Measurements from ENCODE around the gene PLK3. TPM values are rescaled to one million over a fixed set of nuclear protein-coding genes. Genes with fewer than 3 reads are reported as not detected.
A peak's percentile ranks its signal among the peaks of the same experiment; 100 is the strongest.

Gene PLK3
- polyA plus RNA-seq, 1 experiment, result 14.2 TPM

GRCh38 chr1:44777969-44778635 is 22.1 kb upstream of the PLK3 start:
- POLR2A ChIA-PET, result interaction anchor here (1.0 kb wide), 1 partner anchor 41 kb away, joined by 3 read pairs; no protein-coding TSS in a partner anchor
- H3K27me3 ChIP-seq (ENCODE audit: control insufficient read depth, insufficient read depth, low read length), result no peaks in the 10 kb centered on the region
- no peak for TF ChIP-seq CTCF (IDR thresholded peaks at IDR 0.05; ENCODE audit: low read depth, low read length)
- H3K27ac ChIP-seq (ENCODE audit: low read depth, low read length), result peak overlapping the region; percentile 21
- CTCF ChIA-PET, result interaction anchor here (0.8 to 1.3 kb wide), 4 partner anchors 7 to 236 kb away, joined by 3 to 4 read pairs (median 3); partner anchors contain the start of gene PLK3
- no peak for DNase-seq (ENCODE audit: low read depth, low spot score)
- peak overlapping the region; percentile 92 for H3K4me3 ChIP-seq (ENCODE audit: low read depth, low read length)
- no peaks in the 10 kb centered on the region; the same call in 1 of the 2 replicates for H3K9me3 ChIP-seq (ENCODE audit: control insufficient read depth, insufficient read depth, low read length)

- no peak for DNase-seq (ENCODE audit: low read depth, low spot score)
- CTCF ChIA-PET, result interaction anchor here (1.3 kb wide), 1 partner anchor 236 kb away, joined by 3 read pairs; no protein-coding TSS in a partner anchor
- Histone ChIP-seq H3K9me3 (ENCODE audit: control insufficient read depth, insufficient read depth, low read length) (no peaks in the 10 kb centered on the region; the same call in 1 of the 2 replicates), H3K27me3 (ENCODE audit: control insufficient read depth, insufficient read depth, low read length) (no peaks in the 10 kb centered on the region), H3K27ac (ENCODE audit: low read depth, low read length) (no peak overlapping the region), H3K4me3 (ENCODE audit: low read depth, low read length) (no peak overlapping the region)
- POLR2A ChIA-PET, result no interaction called here
- TF ChIP-seq CTCF (IDR thresholded peaks at IDR 0.05; ENCODE audit: low read depth, low read length), result no peak
These were observed 21.2 kb upstream of the PLK3 start for GRCh38 chr1:44778705-44779576.

- POLR2A ChIA-PET, result interaction anchor here (0.6 to 0.9 kb wide), 3 partner anchors 14 to 45 kb away, joined by 3 to 6 read pairs (median 3); partner anchors contain the start of gene PLK3
These were observed 19.5 kb upstream of the PLK3 start for GRCh38 chr1:44780583-44781121.

GRCh38 chr1:44783697-44784093 is 16.5 kb upstream of the PLK3 start:
- no peak for TF ChIP-seq CTCF (IDR thresholded peaks at IDR 0.05; ENCODE audit: low read depth, low read length)
- ChIA-PET POLR2A (interaction anchor here (0.6 to 2.3 kb wide), 6 partner anchors 8 to 228 kb away, joined by 3 to 9 read pairs (median 5); partner anchors contain the start of genes HECTD3, PLK3 and RPS8), CTCF (interaction anchor here (0.7 to 2.2 kb wide), 3 partner anchors 10 to 69 kb away, joined by 3 to 10 read pairs (median 4); partner anchors contain the start of gene RNU5D-1)
- H3K9me3 ChIP-seq (ENCODE audit: control insufficient read depth, insufficient read depth, low read length), result no peaks in the 10 kb centered on the region; the same call in 1 of the 2 replicates
- H3K27me3 ChIP-seq (ENCODE audit: control insufficient read depth, insufficient read depth, low read length), result peaks cover 2% of the 10 kb centered on the region
- no peak overlapping the region for H3K27ac ChIP-seq (ENCODE audit: low read depth, low read length)
- no peak for DNase-seq (ENCODE audit: low read depth, low spot score)
- peak overlapping the region; percentile 41; the same call in 1 of the 2 replicates for H3K4me3 ChIP-seq (ENCODE audit: low read depth, low read length)

More at GRCh38 chr1:44780583-44781121, 19.5 kb upstream of the PLK3 start:
- H3K9me3 ChIP-seq (ENCODE audit: control insufficient read depth, insufficient read depth, low read length), result no peaks in the 10 kb centered on the region; the same call in 1 of the 2 replicates
- DNase-seq (ENCODE audit: low read depth, low spot score), result no peak
- CTCF ChIA-PET, result interaction anchor here (0.5 to 1.3 kb wide), 2 partner anchors 9 to 27 kb away, joined by 3 to 5 read pairs; no protein-coding TSS in a partner anchor
- H3K27ac ChIP-seq (ENCODE audit: low read depth, low read length), result no peak overlapping the region
- no peak overlapping the region for H3K4me3 ChIP-seq (ENCODE audit: low read depth, low read length)
- peaks cover 2% of the 10 kb centered on the region for H3K27me3 ChIP-seq (ENCODE audit: control insufficient read depth, insufficient read depth, low read length)
- no peak for TF ChIP-seq CTCF (IDR thresholded peaks at IDR 0.05; ENCODE audit: low read depth, low read length)
